Measurements from ENCODE around the gene RTEL1.

DNA sequence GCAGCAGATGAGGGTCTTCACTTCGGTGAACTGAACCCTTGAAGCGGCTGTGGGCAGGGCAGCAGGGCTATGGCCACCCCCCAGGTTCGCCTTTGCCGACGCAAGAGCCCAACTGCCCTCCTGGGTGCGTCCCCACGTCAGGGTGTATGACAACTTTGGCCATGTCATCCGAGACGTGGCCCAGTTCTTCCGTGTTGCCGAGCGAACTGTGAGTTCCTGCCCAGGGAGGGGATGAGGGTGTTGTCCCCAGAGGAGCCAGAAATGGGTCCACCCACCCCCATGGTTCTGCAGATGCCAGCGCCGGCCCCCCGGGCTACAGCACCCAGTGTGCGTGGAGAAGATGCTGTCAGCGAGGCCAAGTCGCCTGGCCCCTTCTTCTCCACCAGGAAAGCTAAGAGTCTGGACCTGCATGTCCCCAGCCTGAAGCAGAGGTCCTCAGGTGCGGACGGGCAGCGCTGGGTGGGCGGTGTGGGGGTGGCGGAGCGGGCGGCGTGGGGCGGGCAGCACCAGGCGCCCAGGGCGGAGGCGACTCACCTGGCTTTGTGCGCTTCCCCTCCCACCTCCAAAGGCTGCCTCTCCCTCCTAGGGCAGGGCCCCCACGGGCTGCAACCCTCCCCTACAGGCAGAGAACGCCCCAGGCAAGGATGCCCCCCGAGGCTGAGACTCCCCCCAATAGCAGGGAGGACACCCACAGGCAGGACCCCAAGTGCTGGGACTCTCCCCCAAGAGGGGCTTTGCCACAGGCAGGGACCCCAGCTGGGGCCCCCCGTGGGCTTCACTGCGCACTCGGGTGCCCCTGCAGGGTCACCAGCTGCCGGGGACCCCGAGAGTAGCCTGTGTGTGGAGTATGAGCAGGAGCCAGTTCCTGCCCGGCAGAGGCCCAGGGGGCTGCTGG lies 32.1 kb downstream of the RTEL1 start:
- no peak for TF ChIP-seq EZH2 (IDR thresholded peaks at IDR 0.05; ENCODE audit: borderline replicate concordance)
- TF ChIP-seq, protein P1, sequence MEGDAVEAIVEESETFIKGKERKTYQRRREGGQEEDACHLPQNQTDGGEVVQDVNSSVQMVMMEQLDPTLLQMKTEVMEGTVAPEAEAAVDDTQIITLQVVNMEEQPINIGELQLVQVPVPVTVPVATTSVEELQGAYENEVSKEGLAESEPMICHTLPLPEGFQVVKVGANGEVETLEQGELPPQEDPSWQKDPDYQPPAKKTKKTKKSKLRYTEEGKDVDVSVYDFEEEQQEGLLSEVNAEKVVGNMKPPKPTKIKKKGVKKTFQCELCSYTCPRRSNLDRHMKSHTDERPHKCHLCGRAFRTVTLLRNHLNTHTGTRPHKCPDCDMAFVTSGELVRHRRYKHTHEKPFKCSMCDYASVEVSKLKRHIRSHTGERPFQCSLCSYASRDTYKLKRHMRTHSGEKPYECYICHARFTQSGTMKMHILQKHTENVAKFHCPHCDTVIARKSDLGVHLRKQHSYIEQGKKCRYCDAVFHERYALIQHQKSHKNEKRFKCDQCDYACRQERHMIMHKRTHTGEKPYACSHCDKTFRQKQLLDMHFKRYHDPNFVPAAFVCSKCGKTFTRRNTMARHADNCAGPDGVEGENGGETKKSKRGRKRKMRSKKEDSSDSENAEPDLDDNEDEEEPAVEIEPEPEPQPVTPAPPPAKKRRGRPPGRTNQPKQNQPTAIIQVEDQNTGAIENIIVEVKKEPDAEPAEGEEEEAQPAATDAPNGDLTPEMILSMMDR (IDR thresholded peaks at IDR 0.05; ENCODE audit: poor library complexity), result no peak
- no peak for TF ChIP-seq EZH2phosphoT487 (IDR thresholded peaks at IDR 0.05; ENCODE audit: low read depth, severe bottlenecking, unreplicated experiment)
